K562 (cell line): ENCODE data around the gene INKA2. TPM values are rescaled to one million over a fixed set of nuclear protein-coding genes. Genes with fewer than 3 reads are reported as not detected.
A peak's percentile ranks its signal among the peaks of the same experiment; 100 is the strongest.

Source experiments
- ATAC-seq: fragments of 200-7000 bp; cut with Tn5 transposase; 3 replicates; pipeline ENCODE4 v1.9.1; 2020; ENCODE audit warnings: moderate library complexity
- BruUV-seq: library from RNA; stranded (reverse); fragments of 400-500 nt; replicated peaks from 2 replicates; lab custom pipeline; 2021; lab: Mats Ljungman, UMichigan
- CTCF ChIA-PET: fragments of 300-600 bp; formaldehyde crosslinking; extraction: SDS; loops from one replicate; lab custom pipeline; 2021; ENCODE audit warnings: low intra/inter-chr PET ratio; lab: Yijun Ruan, JAX
- POLR2A ChIA-PET: fragments of 300-600, 350-650 bp; sonication (Branson Sonifier 250); formaldehyde crosslinking; extraction: SDS; loops from one replicate; lab custom pipeline; 2021; ENCODE audit warnings: antibody characterized with exemption, inconsistent platforms; lab: Yijun Ruan, JAX
- DNase-seq, 4 experiments: peaks; one replicate each; pipeline versions ENCODE4 v3.0.0 to v3.0.0-alpha.2; 2011 to 2018; ENCODE audit warnings: low spot score in 3 of 4, mixed read lengths in 3 of 4; ENCODE audit errors: extremely low read depth in 1 of 4
- FAIRE-seq: peaks from 2 replicates; lab custom pipeline; 2011; peaks lifted over from hg19 to GRCh38; lab: Jason Lieb, UNC
- H2AFZ ChIP-seq: 2 replicates; pipeline ENCODE4 v1.6.0; 2011; ENCODE audit warnings: low read depth, low read length, control low read depth, inconsistent platforms
- H3K27ac ChIP-seq: fragments of 200-600 bp; 3 replicates; pipeline ENCODE4 v1.8.0; 2011; ENCODE audit warnings: low read depth, mild to moderate bottlenecking, control low read depth, inconsistent platforms, low read length, moderate library complexity, mixed read lengths; ENCODE audit errors: extremely low read depth
- H3K27me3 ChIP-seq, 2 experiments: fragments of 300-600 bp in 1 of 2; 2 replicates in 1 of 2; 3 replicates in 1 of 2; pipeline versions ENCODE4 v1.6.0 to v1.8.0; 2011; ENCODE audit warnings: inconsistent platforms in 2 of 2, low read length in 2 of 2, mild to moderate bottlenecking in 1 of 2, mixed read lengths in 1 of 2, moderate library complexity in 1 of 2; ENCODE audit not compliant: control insufficient read depth in 2 of 2, insufficient read depth in 2 of 2
- H3K36me3 ChIP-seq: fragments of 300-600 bp; 3 replicates; pipeline ENCODE4 v1.8.0; 2011; ENCODE audit warnings: mild to moderate bottlenecking, low read length, inconsistent platforms; ENCODE audit not compliant: control insufficient read depth, insufficient read depth
- H3K4me1 ChIP-seq, 2 experiments: fragments of 200-600 bp in 1 of 2; replicated peaks in 1 of 2; 2 replicates in 1 of 2; 3 replicates in 1 of 2; pipeline versions ENCODE4 v1.5.1 to v1.8.0; 2011; ENCODE audit warnings: inconsistent platforms in 2 of 2, low read length in 2 of 2, mild to moderate bottlenecking in 1 of 2, mixed read lengths in 1 of 2, moderate library complexity in 1 of 2; ENCODE audit not compliant: control insufficient read depth in 2 of 2, insufficient read depth in 2 of 2
- H3K4me2 ChIP-seq: 2 replicates; pipeline ENCODE4 v1.6.1; 2011; ENCODE audit warnings: low read length, control low read depth, inconsistent platforms, mixed read lengths; ENCODE audit not compliant: insufficient read depth
- H3K4me3 ChIP-seq: fragments of 200-600 bp; sonication (generic), shearing (Covaris generic); 2 replicates; pipeline ENCODE4 v1.5.1; 2016; ENCODE audit warnings: control low read depth, inconsistent platforms
- H3K79me2 ChIP-seq: fragments of 200-600 bp; 3 replicates; pipeline ENCODE4 v1.8.0; 2011; ENCODE audit warnings: low read length, inconsistent platforms; ENCODE audit not compliant: control insufficient read depth, insufficient read depth
- H3K9ac ChIP-seq, 2 experiments: 2 replicates each; pipeline versions ENCODE4 v1.6.0 to v1.6.1; 2011; ENCODE audit warnings: low read depth in 2 of 2, low read length in 2 of 2, control low read depth in 1 of 2, inconsistent platforms in 1 of 2, mild to moderate bottlenecking in 1 of 2, mixed read lengths in 1 of 2; ENCODE audit not compliant: insufficient read depth in 1 of 2
- H3K9me1 ChIP-seq: one replicate; pipeline ENCODE4 v1.6.0; 2011; ENCODE audit warnings: inconsistent platforms, mild to moderate bottlenecking, low read length, moderate library complexity; ENCODE audit not compliant: control insufficient read depth, insufficient read depth
- H3K9me3 ChIP-seq: replicated peaks from 2 replicates; pipeline ENCODE4 v1.5.1; 2011; ENCODE audit warnings: low read depth, low read length, inconsistent platforms; ENCODE audit not compliant: control insufficient read depth, insufficient read depth
- H4K20me1 ChIP-seq: replicated peaks from 2 replicates; pipeline ENCODE4 v1.6.1; 2011; ENCODE audit warnings: low read length, inconsistent platforms, mixed read lengths; ENCODE audit not compliant: control insufficient read depth, insufficient read depth
- ATF3 ChIP-seq, 2 experiments: fragments of 450-650 bp in 1 of 2; sonication (generic) in 1 of 2; formaldehyde crosslinking in 1 of 2; IDR thresholded peaks in 1 of 2; conservative IDR thresholded peaks in 1 of 2; 2 replicates each; pipeline versions ENCODE4 v1.6.1 to v1.8.1; 2016 to 2023; ENCODE audit warnings: mild to moderate bottlenecking in 2 of 2, moderate library complexity in 2 of 2, inconsistent platforms in 1 of 2, missing genetic modification reagents in 1 of 2
- CBX2 ChIP-seq: fragments of 200-600 bp; sonication (generic); IDR thresholded peaks from one replicate; pipeline ENCODE4 v1.6.1; 2012; ENCODE audit warnings: mild to moderate bottlenecking, low read length, inconsistent platforms; ENCODE audit not compliant: insufficient read depth, poor library complexity, severe bottlenecking
- FOXA1 ChIP-seq: fragments of 450-650 bp; IDR thresholded peaks from 2 replicates; pipeline ENCODE4 v1.6.1; 2016; ENCODE audit warnings: mild to moderate bottlenecking, borderline replicate concordance
- HNRNPLL ChIP-seq: fragments of 200-400 bp; formaldehyde crosslinking; IDR thresholded peaks from 2 replicates; pipeline ENCODE4 v1.6.1; 2017; ENCODE audit warnings: low read length, low read depth, mild to moderate bottlenecking; ENCODE audit not compliant: poor library complexity, severe bottlenecking
- HOXB6 ChIP-seq: fragments of 250-450 bp; sonication (Bioruptor Pico); IDR thresholded peaks from 2 replicates; pipeline ENCODE4 v1.5.1; 2022; ENCODE audit warnings: mild to moderate bottlenecking, borderline replicate concordance
- KLF1 ChIP-seq: fragments of 450-650 bp; IDR thresholded peaks from 2 replicates; pipeline ENCODE4 v1.6.1; 2016; ENCODE audit warnings: missing genetic modification characterization, missing compliant biosample characterization
- MIER1 ChIP-seq: fragments of 450-650 bp; IDR thresholded peaks from 2 replicates; pipeline ENCODE4 v1.6.1; 2016; ENCODE audit warnings: antibody characterized with exemption, mild to moderate bottlenecking, low read depth
- NFRKB ChIP-seq: fragments of 450-650 bp; IDR thresholded peaks from 2 replicates; pipeline ENCODE4 v1.6.1; 2016; ENCODE audit warnings: low read depth
- OTX1 ChIP-seq: fragments of 450-650 bp; formaldehyde crosslinking; IDR thresholded peaks from 2 replicates; pipeline ENCODE4 v1.4.0; 2022; ENCODE audit warnings: mild to moderate bottlenecking
- SRSF7 ChIP-seq: fragments of 200-400 bp; formaldehyde crosslinking; optimal IDR thresholded peaks from 2 replicates; pipeline ENCODE3; 2017; ENCODE audit warnings: mild to moderate bottlenecking, low read depth, low read length
- TAF9B ChIP-seq: fragments of 450-650 bp; IDR thresholded peaks from 2 replicates; pipeline ENCODE4 v1.6.1; 2018; ENCODE audit warnings: mild to moderate bottlenecking; ENCODE audit not compliant: partially characterized antibody
- TSC22D4 ChIP-seq: fragments of 450-650 bp; IDR thresholded peaks from 2 replicates; pipeline ENCODE4 v1.6.1; 2016; ENCODE audit warnings: missing genetic modification characterization, missing biosample characterization, control low read depth
- USF2 ChIP-seq: sonication (generic); formaldehyde crosslinking; IDR thresholded peaks from 2 replicates; pipeline ENCODE4 v1.5.0; 2020; ENCODE audit warnings: missing genetic modification reagents
- ZBTB26 ChIP-seq: fragments of 450-650 bp; formaldehyde crosslinking; IDR thresholded peaks from 2 replicates; pipeline ENCODE4 v1.4.0; 2022; ENCODE audit warnings: missing genetic modification characterization
- WGBS: fragments of 100-300 bp; shearing (Covaris generic); methylation state at CpG from one replicate; pipeline ENCODE4 v1.1.6; 2016; ENCODE audit warnings: low coverage, mixed read lengths; ENCODE audit not compliant: insufficient coverage; ENCODE audit errors: missing lambda C conversion rate; 5-methylcytosine and 5-hydroxymethylcytosine counted together
- in situ Hi-C: fragments of 300-500 bp; cut with MboI; formaldehyde crosslinking; loops from 4 replicates; pipeline ENCODE4 v1.15.0; 2018; ENCODE audit warnings: inconsistent platforms, mixed read lengths
- intact Hi-C: fragments of 100-400 bp; cut with micrococcal nuclease; formaldehyde crosslinking; loops from 2 replicates; pipeline ENCODE4 v1.14.2; 2022
- polyA plus RNA-seq, 8 experiments: library from polyadenylated mRNA; depleted of rRNA in 4 of 8; stranded (reverse) in 5 of 8; unstranded in 3 of 8; fragments of >200 nt; fragmentation: Nextera tagmentation in 2 of 8; fragmentation: Illumina TruSeq in 1 of 8; extraction: Ambion mirVana in 2 of 8; extraction: Trizol in 1 of 8; gene quantifications; 2 replicates each; pipeline versions ENCODE4 v1.2.1 to v1.2.3, GENCODE V29; 2011 to 2014; ENCODE audit warnings: inconsistent platforms in 1 of 8, missing spikeins in 1 of 8
- total RNA-seq, 7 experiments: library from RNA; depleted of rRNA in 6 of 7; stranded (reverse); fragments of >200 nt in 6 of 7; fragmentation: Illumina TruSeq in 2 of 7; extraction: Trizol in 2 of 7; gene quantifications; 2 replicates each; pipeline versions ENCODE4 v1.2.1 to v1.2.3, GENCODE V29; 2011 to 2021; ENCODE audit warnings: low replicate concordance in 1 of 7

Gene INKA2
- total and polyA plus RNA-seq, 9 of the 15 experiments (the other 6 are each of a cell fraction or from before 2014, with no cell fraction given) = 0.04 to 1.4 (median 0.26) TPM; not detected in 1

GRCh38 chr1:111734426-111734825 is 4.8 kb downstream of the INKA2 start:
- FAIRE-seq (no peak), DNase-seq (no peak), ATAC-seq (no peak)
- ChIA-PET CTCF (interaction anchor here (0.7 kb wide), 2 partner anchors 13 to 35 kb away, joined by 3 read pairs; no protein-coding TSS in a partner anchor), POLR2A (interaction anchor here (0.6 to 2.1 kb wide), 5 partner anchors 9 to 282 kb away, joined by 3 to 5 read pairs (median 4); no protein-coding TSS in a partner anchor)
- Histone ChIP-seq H3K79me2 (no peaks in the 10 kb centered on the region), H3K4me1 (peaks cover 4 to 26% of the 10 kb centered on the region in 2 experiments), H4K20me1 (no peaks in the 10 kb centered on the region; the same call in none of the 2 replicates), H3K4me3 (no peak overlapping the region), H3K36me3 (no peaks in the 10 kb centered on the region), H3K9me3 (no peaks in the 10 kb centered on the region), H3K4me2 (no peak overlapping the region), H2AFZ (no peak overlapping the region), H3K27me3 (peaks cover 39 to 79% of the 10 kb centered on the region in 2 experiments), H3K9ac (no peak overlapping the region), H3K27ac (no peak overlapping the region), H3K9me1 (peaks cover 2% of the 10 kb centered on the region)
- no TSS peak for BruUV-seq
- no peak for TF ChIP-seq SRSF7
- no peak for TF ChIP-seq MIER1
- no peak for TF ChIP-seq KLF1 (tag)
- no peak for TF ChIP-seq ATF3 (IDR thresholded peaks at IDR 0.05)
- no peak for TF ChIP-seq ATF3 (CRISPR knock-in tag; conservative IDR thresholded peaks at IDR 0.05)
- TF ChIP-seq CBX2 = no peak
- TF ChIP-seq HOXB6 (CRISPR knock-in tag) = no peak
- no peak for TF ChIP-seq USF2 (CRISPR knock-in tag)
- no peak for TF ChIP-seq TAF9B
- TF ChIP-seq FOXA1 = no peak
- TF ChIP-seq HNRNPLL = no peak
- TF ChIP-seq NFRKB = no peak
- TF ChIP-seq TSC22D4 (tag) = no peak
- TF ChIP-seq OTX1 (CRISPR knock-in tag) = 0 out of 2 replicates have a peak, but pooled peaks have one; percentile 68
- TF ChIP-seq ZBTB26 (CRISPR knock-in tag) = 0 out of 2 replicates have a peak, but pooled peaks have one; percentile 3
- intact Hi-C loops (no loop called here), in situ Hi-C loops (no loop called here)
- 18% methylated on average over 3 of the region's 3 CpGs for whole genome bisulfite sequencing
